HG02678 (cell line): Measurements from ENCODE around the gene RPL35A.

Experiments used
- ATAC-seq: cut with Tn5 transposase; IDR thresholded peaks from one replicate; pipeline ENCODE4 v1.9.1; 2021; ENCODE audit warnings: mild to moderate bottlenecking, moderate library complexity; ENCODE audit not compliant: unreplicated experiment

RPL35A gene

DNA sequence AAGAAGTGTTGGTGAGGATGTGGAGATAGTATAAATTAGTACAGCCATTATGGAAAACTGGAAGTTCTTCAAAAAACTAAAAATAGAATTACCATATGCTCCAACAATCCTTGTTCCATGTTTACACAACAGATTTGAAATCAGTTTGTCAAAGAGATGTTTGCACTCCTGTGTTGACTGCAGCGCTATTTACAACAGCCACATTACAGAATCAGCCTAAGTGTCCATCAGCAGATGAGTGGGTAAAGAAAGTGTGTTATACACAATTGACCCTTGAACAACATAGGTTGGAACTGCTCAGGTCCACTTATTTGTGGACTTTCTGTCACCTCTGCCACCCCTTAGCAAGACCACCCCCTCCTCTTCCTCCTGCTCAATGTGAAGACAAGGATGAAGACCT lies 44.7 kb downstream of the RPL35A start:
- no peak for ATAC-seq

- no peak for ATAC-seq
These were observed 46.9 kb downstream of the RPL35A start for GRCh38 chr3:197996855-197997254.

GRCh38 chr3:197997936-197998335 lies 47.9 kb downstream of the RPL35A start:
- ATAC-seq, result no peak
